ENCODE data around the gene LPCAT1. TPM values are rescaled to one million over a fixed set of nuclear protein-coding genes. Genes with fewer than 3 reads are reported as not detected.

Gene LPCAT1
- total and polyA plus RNA-seq, 2 of the 13 experiments (the other 11 are each of a cell fraction or from before 2014, with no cell fraction given): 29.8 to 90.6 TPM

DNA sequence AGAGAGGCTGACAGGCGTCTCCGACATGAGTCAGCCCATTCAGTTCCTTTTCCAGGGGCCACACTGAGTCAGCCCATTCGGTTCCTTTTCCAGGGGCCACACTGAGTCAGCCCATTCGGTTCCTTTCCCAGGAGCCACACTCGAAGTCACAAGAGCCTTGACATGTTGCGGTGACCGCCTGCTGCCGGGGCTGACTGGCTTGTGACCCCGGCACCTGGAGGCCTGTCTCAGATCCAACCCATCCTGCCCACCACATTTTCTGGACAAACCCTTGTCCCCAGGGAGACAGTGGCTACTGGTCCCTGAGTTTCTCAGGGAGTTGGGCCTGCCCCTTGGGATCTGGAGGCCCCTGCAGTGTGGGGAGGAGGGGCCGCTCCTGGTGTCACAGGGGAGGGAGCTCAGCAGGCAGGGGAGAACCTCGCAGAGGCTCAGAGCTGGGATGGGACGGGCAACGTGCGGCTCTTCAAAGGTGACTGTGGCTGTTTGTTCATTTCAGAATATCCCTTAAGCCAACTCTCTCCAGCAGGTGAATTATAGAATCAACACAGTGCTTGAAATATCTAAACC, 40.5 kb upstream of the LPCAT1 start (continued):
- no peak for TF ChIP-seq CCDC6 (CRISPR knock-in tag; IDR thresholded peaks at IDR 0.05)
- TF ChIP-seq, protein P1, sequence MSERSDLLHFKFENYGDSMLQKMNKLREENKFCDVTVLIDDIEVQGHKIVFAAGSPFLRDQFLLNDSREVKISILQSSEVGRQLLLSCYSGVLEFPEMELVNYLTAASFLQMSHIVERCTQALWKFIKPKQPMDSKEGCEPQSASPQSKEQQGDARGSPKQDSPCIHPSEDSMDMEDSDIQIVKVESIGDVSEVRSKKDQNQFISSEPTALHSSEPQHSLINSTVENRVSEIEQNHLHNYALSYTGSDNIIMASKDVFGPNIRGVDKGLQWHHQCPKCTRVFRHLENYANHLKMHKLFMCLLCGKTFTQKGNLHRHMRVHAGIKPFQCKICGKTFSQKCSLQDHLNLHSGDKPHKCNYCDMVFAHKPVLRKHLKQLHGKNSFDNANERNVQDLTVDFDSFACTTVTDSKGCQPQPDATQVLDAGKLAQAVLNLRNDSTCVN (CRISPR knock-in tag; IDR thresholded peaks at IDR 0.05; ENCODE audit: borderline replicate concordance): peak; percentile 41; the same call in 1 of the 2 replicates
- TF ChIP-seq REXO4 (CRISPR knock-in tag; IDR thresholded peaks at IDR 0.05; ENCODE audit: borderline replicate concordance): no peak
- no peak for TF ChIP-seq CERS6 (CRISPR knock-in tag; IDR thresholded peaks at IDR 0.05)
- TF ChIP-seq GMEB1 (CRISPR knock-in tag; IDR thresholded peaks at IDR 0.05; ENCODE audit: borderline replicate concordance): 0 out of 2 replicates have a peak, but pooled peaks have one; percentile 21
- no peak for TF ChIP-seq JDP2 (CRISPR knock-in tag; IDR thresholded peaks at IDR 0.05; ENCODE audit: borderline replicate concordance)
- TF ChIP-seq REL (CRISPR knock-in tag; conservative IDR thresholded peaks at IDR 0.05): no peak
- TF ChIP-seq ZNF883 (CRISPR knock-in tag; IDR thresholded peaks at IDR 0.05; ENCODE audit: not compliant biosample characterization): no peak
- no peak for TF ChIP-seq GABPA (IDR thresholded peaks at IDR 0.05; ENCODE audit: low read depth, low read length)
- no peak for TF ChIP-seq GABPA (CRISPR knock-in tag; IDR thresholded peaks at IDR 0.05; ENCODE audit: low read depth)
- TF ChIP-seq, protein P2, sequence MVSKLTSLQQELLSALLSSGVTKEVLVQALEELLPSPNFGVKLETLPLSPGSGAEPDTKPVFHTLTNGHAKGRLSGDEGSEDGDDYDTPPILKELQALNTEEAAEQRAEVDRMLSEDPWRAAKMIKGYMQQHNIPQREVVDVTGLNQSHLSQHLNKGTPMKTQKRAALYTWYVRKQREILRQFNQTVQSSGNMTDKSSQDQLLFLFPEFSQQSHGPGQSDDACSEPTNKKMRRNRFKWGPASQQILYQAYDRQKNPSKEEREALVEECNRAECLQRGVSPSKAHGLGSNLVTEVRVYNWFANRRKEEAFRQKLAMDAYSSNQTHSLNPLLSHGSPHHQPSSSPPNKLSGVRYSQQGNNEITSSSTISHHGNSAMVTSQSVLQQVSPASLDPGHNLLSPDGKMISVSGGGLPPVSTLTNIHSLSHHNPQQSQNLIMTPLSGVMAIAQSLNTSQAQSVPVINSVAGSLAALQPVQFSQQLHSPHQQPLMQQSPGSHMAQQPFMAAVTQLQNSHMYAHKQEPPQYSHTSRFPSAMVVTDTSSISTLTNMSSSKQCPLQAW (CRISPR knock-in tag; IDR thresholded peaks at IDR 0.05): peak; percentile 72
- TF ChIP-seq ZNF34 (CRISPR knock-in tag; IDR thresholded peaks at IDR 0.05; ENCODE audit: borderline replicate concordance): no peak
- no peak for TF ChIP-seq GATAD1 (CRISPR knock-in tag; IDR thresholded peaks at IDR 0.05)
- TF ChIP-seq XBP1 (CRISPR knock-in tag; IDR thresholded peaks at IDR 0.05): no peak
- no peak for TF ChIP-seq ZNF383 (CRISPR knock-in tag; IDR thresholded peaks at IDR 0.05; ENCODE audit: borderline replicate concordance)
- TF ChIP-seq ZBTB1 (CRISPR knock-in tag; IDR thresholded peaks at IDR 0.05; ENCODE audit: borderline replicate concordance): no peak
- TF ChIP-seq, protein P3, sequence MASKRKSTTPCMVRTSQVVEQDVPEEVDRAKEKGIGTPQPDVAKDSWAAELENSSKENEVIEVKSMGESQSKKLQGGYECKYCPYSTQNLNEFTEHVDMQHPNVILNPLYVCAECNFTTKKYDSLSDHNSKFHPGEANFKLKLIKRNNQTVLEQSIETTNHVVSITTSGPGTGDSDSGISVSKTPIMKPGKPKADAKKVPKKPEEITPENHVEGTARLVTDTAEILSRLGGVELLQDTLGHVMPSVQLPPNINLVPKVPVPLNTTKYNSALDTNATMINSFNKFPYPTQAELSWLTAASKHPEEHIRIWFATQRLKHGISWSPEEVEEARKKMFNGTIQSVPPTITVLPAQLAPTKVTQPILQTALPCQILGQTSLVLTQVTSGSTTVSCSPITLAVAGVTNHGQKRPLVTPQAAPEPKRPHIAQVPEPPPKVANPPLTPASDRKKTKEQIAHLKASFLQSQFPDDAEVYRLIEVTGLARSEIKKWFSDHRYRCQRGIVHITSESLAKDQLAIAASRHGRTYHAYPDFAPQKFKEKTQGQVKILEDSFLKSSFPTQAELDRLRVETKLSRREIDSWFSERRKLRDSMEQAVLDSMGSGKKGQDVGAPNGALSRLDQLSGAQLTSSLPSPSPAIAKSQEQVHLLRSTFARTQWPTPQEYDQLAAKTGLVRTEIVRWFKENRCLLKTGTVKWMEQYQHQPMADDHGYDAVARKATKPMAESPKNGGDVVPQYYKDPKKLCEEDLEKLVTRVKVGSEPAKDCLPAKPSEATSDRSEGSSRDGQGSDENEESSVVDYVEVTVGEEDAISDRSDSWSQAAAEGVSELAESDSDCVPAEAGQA (IDR thresholded peaks at IDR 0.05; ENCODE audit: low read depth): no peak
- TF ChIP-seq, protein P3 (CRISPR knock-in tag; IDR thresholded peaks at IDR 0.05; ENCODE audit: borderline replicate concordance): no peak
- no peak for TF ChIP-seq HNRNPL (IDR thresholded peaks at IDR 0.05; ENCODE audit: low read depth, low read length)

All from HepG2 (cell line).